IMR-90 (cell line): ENCODE results near the gene DOHH. TPM values are rescaled to one million over a fixed set of nuclear protein-coding genes. Genes with fewer than 3 reads are reported as not detected.

Experiments used
- ATAC-seq: fragments of 200-7000 bp; cut with Tn5 transposase; 2 replicates; pipeline ENCODE4 v1.9.1; 2020; ENCODE audit warnings: low read depth, mild to moderate bottlenecking, moderate library complexity
- BruUV-seq: library from RNA; stranded (reverse); fragments of 400-500 nt; replicated peaks from 2 replicates; lab custom pipeline; 2021; lab: Mats Ljungman, UMichigan
- CTCF ChIA-PET: fragments of 300-600 bp; formaldehyde crosslinking; extraction: SDS; loops from one replicate; lab custom pipeline; 2021; ENCODE audit warnings: antibody characterized with exemption; lab: Yijun Ruan, JAX
- POLR2A ChIA-PET: fragments of 300-600 bp; sonication (Branson Sonifier 250); formaldehyde crosslinking; loops from one replicate; lab custom pipeline; 2022; ENCODE audit warnings: antibody characterized with exemption; ENCODE audit not compliant: unreplicated experiment; lab: Charles Lee
- DNase-seq: peaks from one replicate; pipeline ENCODE4 v3.0.0; 2013
- H2AFZ ChIP-seq: replicated peaks from 2 replicates; pipeline ENCODE3; 2013; ENCODE audit warnings: low read length, mild to moderate bottlenecking; ENCODE audit not compliant: poor library complexity
- H2AK5ac ChIP-seq: 2 replicates; pipeline ENCODE4 v1.6.1; 2013; ENCODE audit warnings: low read depth, low read length, inconsistent platforms
- H2AK9ac ChIP-seq: replicated peaks from 2 replicates; pipeline ENCODE3; 2013; ENCODE audit warnings: mild to moderate bottlenecking, low read depth, low read length, moderate library complexity; ENCODE audit not compliant: poor library complexity
- H2BK120ac ChIP-seq: 2 replicates; pipeline ENCODE4 v1.6.1; 2013; ENCODE audit warnings: low read depth, low read length, inconsistent platforms
- H2BK15ac ChIP-seq: 3 replicates; pipeline ENCODE4 v1.6.1; 2013; ENCODE audit warnings: low read depth, low read length, inconsistent platforms
- H2BK20ac ChIP-seq: 2 replicates; pipeline ENCODE4 v1.6.1; 2013; ENCODE audit warnings: low read depth, mild to moderate bottlenecking, inconsistent platforms, low read length, moderate library complexity
- H2BK5ac ChIP-seq: 2 replicates; pipeline ENCODE4 v1.6.1; 2013; ENCODE audit warnings: mild to moderate bottlenecking, low read depth, low read length, inconsistent platforms; ENCODE audit not compliant: poor library complexity, severe bottlenecking
- H3K14ac ChIP-seq: replicated peaks from 2 replicates; pipeline ENCODE4 v1.6.1; 2013; ENCODE audit warnings: low read depth, low read length, inconsistent platforms
- H3K18ac ChIP-seq: 2 replicates; pipeline ENCODE4 v1.6.1; 2013; ENCODE audit warnings: low read depth, low read length, control low read depth
- H3K23ac ChIP-seq: 2 replicates; pipeline ENCODE4 v1.6.1; 2013; ENCODE audit warnings: low read depth, low read length, inconsistent platforms
- H3K27ac ChIP-seq: 2 replicates; pipeline ENCODE4 v1.5.1; 2013; ENCODE audit warnings: mild to moderate bottlenecking, control low read depth, low read length; ENCODE audit not compliant: insufficient read depth
- H3K27me3 ChIP-seq: 2 replicates; pipeline ENCODE4 v1.6.1; 2013; ENCODE audit warnings: low read length; ENCODE audit not compliant: control insufficient read depth, insufficient read depth
- H3K36me3 ChIP-seq: 2 replicates; pipeline ENCODE4 v1.6.1; 2013; ENCODE audit warnings: low read length, mixed read lengths; ENCODE audit not compliant: control insufficient read depth, insufficient read depth
- H3K4ac ChIP-seq: 2 replicates; pipeline ENCODE4 v1.6.1; 2013; ENCODE audit warnings: low read depth, low read length, inconsistent platforms
- H3K4me1 ChIP-seq: 2 replicates; pipeline ENCODE4 v1.6.1; 2013; ENCODE audit warnings: low read length, mixed read lengths; ENCODE audit not compliant: control insufficient read depth, insufficient read depth
- H3K4me2 ChIP-seq: 2 replicates; pipeline ENCODE4 v1.6.1; 2013; ENCODE audit warnings: low read depth, mild to moderate bottlenecking, control low read depth, low read length, moderate library complexity
- H3K4me3 ChIP-seq: 2 replicates; pipeline ENCODE4 v1.5.1; 2013; ENCODE audit warnings: low read depth, mild to moderate bottlenecking, control low read depth, low read length, moderate library complexity; ENCODE audit not compliant: insufficient read depth
- H3K56ac ChIP-seq: 2 replicates; pipeline ENCODE4 v1.6.1; 2013; ENCODE audit warnings: low read length, inconsistent platforms; ENCODE audit not compliant: insufficient read depth; ENCODE audit errors: extremely low read depth
- H3K79me1 ChIP-seq, 2 experiments: 2 replicates each; pipeline ENCODE4 v1.6.1; 2013; ENCODE audit warnings: low read length in 2 of 2, inconsistent platforms in 1 of 2, low read depth in 1 of 2
- H3K9ac ChIP-seq: 2 replicates; pipeline ENCODE4 v1.6.1; 2013; ENCODE audit warnings: low read depth, low read length, control low read depth
- H3K9me1 ChIP-seq: 2 replicates; pipeline ENCODE4 v1.6.1; 2013; ENCODE audit warnings: low read length, inconsistent platforms; ENCODE audit not compliant: insufficient read depth
- H3K9me3 ChIP-seq: 2 replicates; pipeline ENCODE4 v1.6.1; 2013; ENCODE audit warnings: low read length; ENCODE audit not compliant: control insufficient read depth, insufficient read depth
- H4K20me1 ChIP-seq: 2 replicates; pipeline ENCODE4 v1.6.1; 2013; ENCODE audit warnings: low read length, inconsistent platforms; ENCODE audit not compliant: insufficient read depth
- H4K5ac ChIP-seq: 2 replicates; pipeline ENCODE4 v1.6.1; 2013; ENCODE audit warnings: mild to moderate bottlenecking, low read depth, low read length, control low read depth
- H4K8ac ChIP-seq, 2 experiments: 2 replicates each; pipeline ENCODE4 v1.6.1; 2013; ENCODE audit warnings: low read depth in 2 of 2, low read length in 2 of 2, control low read depth in 1 of 2, inconsistent platforms in 1 of 2
- H4K91ac ChIP-seq: 2 replicates; pipeline ENCODE4 v1.6.1; 2013; ENCODE audit warnings: low read depth, low read length, inconsistent platforms; ENCODE audit not compliant: insufficient read depth
- BHLHE40 ChIP-seq: fragments of 150-350 bp; IDR thresholded peaks from 2 replicates; pipeline ENCODE4 v1.6.1; 2016; ENCODE audit warnings: mild to moderate bottlenecking, low read depth, low read length
- CEBPB ChIP-seq: IDR thresholded peaks from 2 replicates; pipeline ENCODE4 v1.6.1; 2012; ENCODE audit warnings: low read depth, low read length, improper control_type of control experiment
- CHD1 ChIP-seq: IDR thresholded peaks from 2 replicates; pipeline ENCODE4 v1.6.1; 2012; ENCODE audit warnings: low read depth, low read length, improper control_type of control experiment
- CTCF ChIP-seq: conservative IDR thresholded peaks from 2 replicates; pipeline ENCODE4 v1.5.1; 2012; ENCODE audit warnings: mild to moderate bottlenecking, low read depth, low read length, improper control_type of control experiment
- FOS ChIP-seq: fragments of 150-350 bp; IDR thresholded peaks from 2 replicates; pipeline ENCODE4 v1.6.1; 2016; ENCODE audit warnings: low read depth, low read length
- MAFK ChIP-seq: IDR thresholded peaks from 2 replicates; pipeline ENCODE4 v1.6.1; 2012; ENCODE audit warnings: low read depth, low read length, improper control_type of control experiment
- MAZ ChIP-seq: IDR thresholded peaks from 2 replicates; pipeline ENCODE4 v1.6.1; 2012; ENCODE audit warnings: low read depth, mild to moderate bottlenecking, low read length, improper control_type of control experiment, moderate library complexity, borderline replicate concordance
- MXI1 ChIP-seq: IDR thresholded peaks from 2 replicates; pipeline ENCODE4 v1.6.1; 2012; ENCODE audit warnings: low read depth, mild to moderate bottlenecking, low read length, moderate library complexity, borderline replicate concordance
- NFE2L2 ChIP-seq: fragments of 150-350 bp; IDR thresholded peaks from 2 replicates; pipeline ENCODE4 v1.6.1; 2016; ENCODE audit warnings: low read depth, mild to moderate bottlenecking, low read length
- POLR2A ChIP-seq: IDR thresholded peaks from 2 replicates; pipeline ENCODE4 v1.6.1; 2012; ENCODE audit warnings: mild to moderate bottlenecking, low read depth, low read length
- RAD21 ChIP-seq: IDR thresholded peaks from 2 replicates; pipeline ENCODE4 v1.6.1; 2012; ENCODE audit warnings: low read length, improper control_type of control experiment
- RCOR1 ChIP-seq: IDR thresholded peaks from 2 replicates; pipeline ENCODE4 v1.6.1; 2012; ENCODE audit warnings: mild to moderate bottlenecking, low read length, improper control_type of control experiment; ENCODE audit not compliant: insufficient replicate concordance
- RFX5 ChIP-seq: IDR thresholded peaks from 2 replicates; pipeline ENCODE4 v1.8.0; 2012; ENCODE audit warnings: low read depth, mild to moderate bottlenecking, low read length, moderate library complexity
- USF2 ChIP-seq: fragments of 150-350 bp; IDR thresholded peaks from 2 replicates; pipeline ENCODE4 v1.6.1; 2017; ENCODE audit warnings: mild to moderate bottlenecking, antibody characterized with exemption, low read length, low read depth
- WGBS, 2 experiments: methylation state at CpG; one replicate each; pipeline versions ENCODE4 v1.1.5 to v1.1.7; 2013; ENCODE audit warnings: missing lambda C conversion rate in 2 of 2; ENCODE audit not compliant: insufficient read length in 1 of 2; ENCODE audit errors: extremely low coverage in 2 of 2; 5-methylcytosine and 5-hydroxymethylcytosine counted together
- dilution Hi-C: fragments of 300-500 bp; cut with HindIII; formaldehyde crosslinking; loops from one replicate; pipeline ENCODE4 v1.14.3; 2018; ENCODE audit warnings: low sequenced_read_pairs; ENCODE audit not compliant: unreplicated experiment
- in situ Hi-C: fragments of 300-500 bp; cut with MboI; formaldehyde crosslinking; loops from 3 replicates; pipeline ENCODE4 v1.14.3; 2019; ENCODE audit warnings: low sequenced_read_pairs, inconsistent platforms, mixed read lengths
- intact Hi-C: fragments of 100-400 bp; cut with micrococcal nuclease; formaldehyde crosslinking; loops from 2 replicates; pipeline ENCODE4 v1.10.0; 2022
- polyA plus RNA-seq, 3 experiments: library from polyadenylated mRNA; depleted of rRNA; stranded (reverse); fragments of >200 nt; gene quantifications; 2 replicates each; pipeline ENCODE4 v1.2.3, GENCODE V29; 2012; ENCODE audit warnings: low replicate concordance in 1 of 3
- total RNA-seq: library from RNA; depleted of rRNA; stranded (reverse); fragments of >200 nt; gene quantifications from 2 replicates; pipeline ENCODE4 v1.2.3, GENCODE V29; 2012

Gene DOHH
- total and polyA plus RNA-seq, 2 of the 4 experiments (the other 2 are of a cell fraction) = 3.2 to 9.2 TPM

GRCh38 chr19:3480383-3481091, 19.9 kb downstream of the DOHH start, which contains the start of gene SMIM24 (continued):
- TF ChIP-seq MAFK = no peak

DNA sequence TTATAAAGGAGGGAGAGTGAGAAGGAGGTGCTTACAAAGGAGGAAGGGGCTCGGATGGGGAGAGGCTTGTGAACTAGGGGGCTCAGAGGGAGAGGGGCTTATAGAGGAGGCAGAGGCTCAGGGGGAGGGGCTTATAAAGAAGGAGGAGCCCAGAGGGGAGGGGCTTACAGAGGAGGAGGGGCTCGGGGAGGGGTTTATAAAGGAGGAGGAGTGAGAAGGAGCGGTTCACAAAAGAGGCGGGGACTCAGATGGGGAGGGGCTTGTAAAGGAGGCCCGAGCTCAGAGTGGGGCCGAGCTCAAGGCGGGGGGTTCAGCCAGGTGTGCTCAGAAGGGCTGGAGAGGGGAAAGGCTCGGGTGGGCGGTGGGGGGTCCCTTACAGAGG, 20.6 kb downstream of the DOHH start:
- intact Hi-C loops (no loop called here), in situ Hi-C loops (loop anchor here (25.0 kb wide), 1 partner anchor 518 kb away; no protein-coding TSS in a partner anchor), dilution Hi-C loops (no loop called here)
- H2BK15ac ChIP-seq = no peak overlapping the region
- no peak overlapping the region for H3K27ac ChIP-seq
- no peak overlapping the region for H3K18ac ChIP-seq
- DNase-seq (no peak), ATAC-seq (peak; percentile 18; the same call in 1 of the 2 replicates)
- CTCF ChIA-PET = interaction anchor here (0.6 to 1.5 kb wide), 2 partner anchors 125 to 175 kb away, joined by 3 to 4 read pairs; no protein-coding TSS in a partner anchor
- no peak overlapping the region for H2AFZ ChIP-seq
- no peak overlapping the region for H2AK9ac ChIP-seq
- no peak overlapping the region for H4K8ac ChIP-seq
- BruUV-seq = no TSS peak
- no peaks in the 10 kb centered on the region for H3K9me1 ChIP-seq
- no peaks in the 10 kb centered on the region for H3K79me1 ChIP-seq
- no peak overlapping the region for H2BK120ac ChIP-seq
- H4K91ac ChIP-seq = no peak overlapping the region
- H3K4me2 ChIP-seq = no peak overlapping the region
- no peaks in the 10 kb centered on the region for H4K20me1 ChIP-seq
- 42% methylated on average over 4 of the region's 9 CpGs; no CpG with 5 or more reads in 1 of the 2 experiments for WGBS, 2 experiments
- H4K5ac ChIP-seq = no peak overlapping the region
- no peaks in the 10 kb centered on the region for H3K36me3 ChIP-seq
- no peak overlapping the region for H3K56ac ChIP-seq
- H3K9ac ChIP-seq = no peak overlapping the region
- H2AK5ac ChIP-seq = no peak overlapping the region
- H3K14ac ChIP-seq = no peak overlapping the region
- no peaks in the 10 kb centered on the region; the same call in 1 of the 2 replicates for H3K9me3 ChIP-seq
- POLR2A ChIA-PET = no interaction called here
- H2BK20ac ChIP-seq = no peak overlapping the region
- H3K4ac ChIP-seq = no peak overlapping the region
- H3K23ac ChIP-seq = no peak overlapping the region
- H3K4me1 ChIP-seq = no peaks in the 10 kb centered on the region
- H3K27me3 ChIP-seq = peaks cover 40% of the 10 kb centered on the region
- no peak overlapping the region for H3K4me3 ChIP-seq
- no peak overlapping the region for H2BK5ac ChIP-seq
- TF ChIP-seq MAZ (no peak), RCOR1 (no peak), NFE2L2 (no peak), MAFK (no peak), BHLHE40 (no peak), CEBPB (no peak), CTCF (no peak), FOS (no peak), MXI1 (no peak), RFX5 (no peak), RAD21 (no peak), USF2 (no peak), POLR2A (no peak), CHD1 (no peak)
